GM18511 (cell line): ENCODE data around the gene DISP3.

Source experiments
- ATAC-seq: cut with Tn5 transposase; IDR thresholded peaks from one replicate; pipeline ENCODE4 v1.9.1; 2021; ENCODE audit warnings: mild to moderate bottlenecking, moderate library complexity; ENCODE audit not compliant: unreplicated experiment

DISP3 gene

GRCh38 chr1:11486231-11487009, 7.5 kb downstream of the DISP3 start:
- ATAC-seq: no peak

GRCh38 chr1:11487196-11487751, 8.3 kb downstream of the DISP3 start:
- no peak for ATAC-seq

GRCh38 chr1:11488201-11488770, 9.3 kb downstream of the DISP3 start:
- ATAC-seq: no peak

GRCh38 chr1:11488966-11489625, 10.1 kb downstream of the DISP3 start:
- no peak for ATAC-seq

- ATAC-seq: no peak
Observed at GRCh38 chr1:11492235-11492634, 13.3 kb downstream of the DISP3 start.

GRCh38 chr1:11493972-11494655, 15.2 kb downstream of the DISP3 start:
- no peak for ATAC-seq

GRCh38 chr1:11494771-11495170, 15.8 kb downstream of the DISP3 start:
- ATAC-seq: no peak

GRCh38 chr1:11495579-11495978, 16.6 kb downstream of the DISP3 start:
- ATAC-seq: no peak

- no peak for ATAC-seq
Observed at GRCh38 chr1:11496551-11497080, 17.7 kb downstream of the DISP3 start.

- ATAC-seq: no peak
Observed at GRCh38 chr1:11498956-11499594, 20.1 kb downstream of the DISP3 start.

GRCh38 chr1:11499601-11500331, 20.8 kb downstream of the DISP3 start:
- ATAC-seq: no peak

GRCh38 chr1:11500881-11501280, 21.9 kb downstream of the DISP3 start:
- ATAC-seq: no peak

GRCh38 chr1:11501491-11501897, 22.5 kb downstream of the DISP3 start:
- ATAC-seq: no peak

- ATAC-seq: no peak
Observed at GRCh38 chr1:11501906-11502485, 23.0 kb downstream of the DISP3 start.

- ATAC-seq: no peak
Observed at GRCh38 chr1:11502516-11502915, 23.6 kb downstream of the DISP3 start.

- no peak for ATAC-seq
Observed at GRCh38 chr1:11504599-11504998, 25.6 kb downstream of the DISP3 start.

- no peak for ATAC-seq
Observed at GRCh38 chr1:11505591-11506538, 26.9 kb downstream of the DISP3 start.

GRCh38 chr1:11507309-11507708, 28.4 kb downstream of the DISP3 start:
- ATAC-seq: no peak
